ENCODE results near the gene RGS17. TPM values are rescaled to one million over a fixed set of nuclear protein-coding genes. Genes with fewer than 3 reads are reported as not detected.
A peak's percentile ranks its signal among the peaks of the same experiment; 100 is the strongest.

RGS17 gene
- total and polyA plus RNA-seq, 2 of the 13 experiments (the other 11 are each of a cell fraction or from before 2014, with no cell fraction given): 0.04 TPM; not detected in 1

DNA sequence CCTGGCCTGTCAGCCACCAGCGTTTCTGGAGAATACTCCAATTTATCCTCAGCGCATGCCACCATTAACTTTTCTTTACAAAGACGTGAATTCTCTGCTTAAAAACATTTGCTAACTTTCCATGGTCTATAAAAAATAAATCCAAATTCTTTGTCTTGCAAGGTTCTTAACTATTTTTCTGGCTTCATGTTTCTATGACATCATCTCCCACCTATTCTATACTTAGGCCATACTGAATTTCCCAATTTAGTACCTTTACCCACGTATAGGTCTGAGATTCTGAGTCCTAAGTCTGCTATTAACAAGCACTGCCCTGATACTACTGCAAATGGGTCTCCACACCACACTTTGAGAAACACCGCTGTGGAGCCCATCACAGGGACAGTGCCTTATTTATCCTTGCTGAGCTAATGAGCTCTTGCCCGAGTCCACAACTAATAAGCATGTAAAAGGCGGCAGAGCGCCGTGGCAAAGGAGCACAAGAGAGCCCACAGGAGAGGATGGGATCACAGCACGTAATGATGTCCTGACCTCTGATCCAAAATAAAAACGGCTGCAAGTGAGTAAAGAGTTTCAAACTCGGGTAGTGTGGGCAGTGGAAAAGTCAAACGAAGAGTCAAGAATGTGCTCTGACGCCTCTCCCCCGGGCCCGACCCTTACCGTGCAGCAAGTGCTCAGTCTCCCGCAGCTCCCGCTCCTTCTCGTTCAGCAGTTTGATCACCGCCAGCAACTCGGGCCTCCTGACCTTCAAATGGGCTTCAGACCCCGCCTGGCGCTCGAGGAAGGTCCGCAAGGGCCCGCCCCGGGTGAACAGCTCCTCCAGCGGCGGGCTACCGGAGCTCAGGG, 129.1 kb downstream of the RGS17 start (continued):
- TF ChIP-seq, protein P1, sequence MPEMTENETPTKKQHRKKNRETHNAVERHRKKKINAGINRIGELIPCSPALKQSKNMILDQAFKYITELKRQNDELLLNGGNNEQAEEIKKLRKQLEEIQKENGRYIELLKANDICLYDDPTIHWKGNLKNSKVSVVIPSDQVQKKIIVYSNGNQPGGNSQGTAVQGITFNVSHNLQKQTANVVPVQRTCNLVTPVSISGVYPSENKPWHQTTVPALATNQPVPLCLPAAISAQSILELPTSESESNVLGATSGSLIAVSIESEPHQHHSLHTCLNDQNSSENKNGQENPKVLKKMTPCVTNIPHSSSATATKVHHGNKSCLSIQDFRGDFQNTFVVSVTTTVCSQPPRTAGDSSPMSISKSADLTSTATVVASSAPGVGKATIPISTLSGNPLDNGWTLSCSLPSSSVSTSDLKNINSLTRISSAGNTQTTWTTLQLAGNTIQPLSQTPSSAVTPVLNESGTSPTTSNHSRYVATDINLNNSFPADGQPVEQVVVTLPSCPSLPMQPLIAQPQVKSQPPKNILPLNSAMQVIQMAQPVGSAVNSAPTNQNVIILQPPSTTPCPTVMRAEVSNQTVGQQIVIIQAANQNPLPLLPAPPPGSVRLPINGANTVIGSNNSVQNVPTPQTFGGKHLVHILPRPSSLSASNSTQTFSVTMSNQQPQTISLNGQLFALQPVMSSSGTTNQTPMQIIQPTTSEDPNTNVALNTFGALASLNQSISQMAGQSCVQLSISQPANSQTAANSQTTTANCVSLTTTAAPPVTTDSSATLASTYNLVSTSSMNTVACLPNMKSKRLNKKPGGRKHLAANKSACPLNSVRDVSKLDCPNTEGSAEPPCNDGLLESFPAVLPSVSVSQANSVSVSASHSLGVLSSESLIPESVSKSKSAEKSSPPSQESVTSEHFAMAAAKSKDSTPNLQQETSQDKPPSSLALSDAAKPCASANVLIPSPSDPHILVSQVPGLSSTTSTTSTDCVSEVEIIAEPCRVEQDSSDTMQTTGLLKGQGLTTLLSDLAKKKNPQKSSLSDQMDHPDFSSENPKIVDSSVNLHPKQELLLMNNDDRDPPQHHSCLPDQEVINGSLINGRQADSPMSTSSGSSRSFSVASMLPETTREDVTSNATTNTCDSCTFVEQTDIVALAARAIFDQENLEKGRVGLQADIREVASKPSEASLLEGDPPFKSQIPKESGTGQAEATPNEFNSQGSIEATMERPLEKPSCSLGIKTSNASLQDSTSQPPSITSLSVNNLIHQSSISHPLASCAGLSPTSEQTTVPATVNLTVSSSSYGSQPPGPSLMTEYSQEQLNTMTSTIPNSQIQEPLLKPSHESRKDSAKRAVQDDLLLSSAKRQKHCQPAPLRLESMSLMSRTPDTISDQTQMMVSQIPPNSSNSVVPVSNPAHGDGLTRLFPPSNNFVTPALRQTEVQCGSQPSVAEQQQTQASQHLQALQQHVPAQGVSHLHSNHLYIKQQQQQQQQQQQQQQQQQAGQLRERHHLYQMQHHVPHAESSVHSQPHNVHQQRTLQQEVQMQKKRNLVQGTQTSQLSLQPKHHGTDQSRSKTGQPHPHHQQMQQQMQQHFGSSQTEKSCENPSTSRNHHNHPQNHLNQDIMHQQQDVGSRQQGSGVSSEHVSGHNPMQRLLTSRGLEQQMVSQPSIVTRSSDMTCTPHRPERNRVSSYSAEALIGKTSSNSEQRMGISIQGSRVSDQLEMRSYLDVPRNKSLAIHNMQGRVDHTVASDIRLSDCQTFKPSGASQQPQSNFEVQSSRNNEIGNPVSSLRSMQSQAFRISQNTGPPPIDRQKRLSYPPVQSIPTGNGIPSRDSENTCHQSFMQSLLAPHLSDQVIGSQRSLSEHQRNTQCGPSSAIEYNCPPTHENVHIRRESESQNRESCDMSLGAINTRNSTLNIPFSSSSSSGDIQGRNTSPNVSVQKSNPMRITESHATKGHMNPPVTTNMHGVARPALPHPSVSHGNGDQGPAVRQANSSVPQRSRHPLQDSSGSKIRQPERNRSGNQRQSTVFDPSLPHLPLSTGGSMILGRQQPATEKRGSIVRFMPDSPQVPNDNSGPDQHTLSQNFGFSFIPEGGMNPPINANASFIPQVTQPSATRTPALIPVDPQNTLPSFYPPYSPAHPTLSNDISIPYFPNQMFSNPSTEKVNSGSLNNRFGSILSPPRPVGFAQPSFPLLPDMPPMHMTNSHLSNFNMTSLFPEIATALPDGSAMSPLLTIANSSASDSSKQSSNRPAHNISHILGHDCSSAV (CRISPR knock-in tag; IDR thresholded peaks at IDR 0.05; ENCODE audit: borderline replicate concordance): 0 out of 2 replicates have a peak, but pooled peaks have one; percentile 34
- TF ChIP-seq, protein P2, sequence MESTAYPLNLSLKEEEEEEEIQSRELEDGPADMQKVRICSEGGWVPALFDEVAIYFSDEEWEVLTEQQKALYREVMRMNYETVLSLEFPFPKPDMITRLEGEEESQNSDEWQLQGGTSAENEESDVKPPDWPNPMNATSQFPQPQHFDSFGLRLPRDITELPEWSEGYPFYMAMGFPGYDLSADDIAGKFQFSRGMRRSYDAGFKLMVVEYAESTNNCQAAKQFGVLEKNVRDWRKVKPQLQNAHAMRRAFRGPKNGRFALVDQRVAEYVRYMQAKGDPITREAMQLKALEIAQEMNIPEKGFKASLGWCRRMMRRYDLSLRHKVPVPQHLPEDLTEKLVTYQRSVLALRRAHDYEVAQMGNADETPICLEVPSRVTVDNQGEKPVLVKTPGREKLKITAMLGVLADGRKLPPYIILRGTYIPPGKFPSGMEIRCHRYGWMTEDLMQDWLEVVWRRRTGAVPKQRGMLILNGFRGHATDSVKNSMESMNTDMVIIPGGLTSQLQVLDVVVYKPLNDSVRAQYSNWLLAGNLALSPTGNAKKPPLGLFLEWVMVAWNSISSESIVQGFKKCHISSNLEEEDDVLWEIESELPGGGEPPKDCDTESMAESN (CRISPR knock-in tag; conservative IDR thresholded peaks at IDR 0.05): 0 out of 2 replicates have a peak, but pooled peaks have one; percentile 33
- no peak for TF ChIP-seq SKI (IDR thresholded peaks at IDR 0.05; ENCODE audit: partially characterized antibody)
- 0 out of 2 replicates have a peak, but pooled peaks have one; percentile 24 for TF ChIP-seq FIP1L1 (IDR thresholded peaks at IDR 0.05; ENCODE audit: borderline replicate concordance, insufficient read depth, low read depth, low read length)
- 0 out of 2 replicates have a peak, but pooled peaks have one; percentile 61 for TF ChIP-seq ZNF33B (CRISPR knock-in tag; IDR thresholded peaks at IDR 0.05)
- TF ChIP-seq ZNF224 (CRISPR knock-in tag; IDR thresholded peaks at IDR 0.05): peak; percentile 21; the same call in 1 of the 2 replicates
- TF ChIP-seq SRF (IDR thresholded peaks at IDR 0.05; ENCODE audit: low read depth, low read length): no peak
- TF ChIP-seq PHB2 (IDR thresholded peaks at IDR 0.05; ENCODE audit: partially characterized antibody): no peak
- TF ChIP-seq, protein P3, sequence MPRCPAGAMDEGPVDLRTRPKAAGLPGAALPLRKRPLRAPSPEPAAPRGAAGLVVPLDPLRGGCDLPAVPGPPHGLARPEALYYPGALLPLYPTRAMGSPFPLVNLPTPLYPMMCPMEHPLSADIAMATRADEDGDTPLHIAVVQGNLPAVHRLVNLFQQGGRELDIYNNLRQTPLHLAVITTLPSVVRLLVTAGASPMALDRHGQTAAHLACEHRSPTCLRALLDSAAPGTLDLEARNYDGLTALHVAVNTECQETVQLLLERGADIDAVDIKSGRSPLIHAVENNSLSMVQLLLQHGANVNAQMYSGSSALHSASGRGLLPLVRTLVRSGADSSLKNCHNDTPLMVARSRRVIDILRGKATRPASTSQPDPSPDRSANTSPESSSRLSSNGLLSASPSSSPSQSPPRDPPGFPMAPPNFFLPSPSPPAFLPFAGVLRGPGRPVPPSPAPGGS (CRISPR knock-in tag; IDR thresholded peaks at IDR 0.05): peak; percentile 50; the same call in 1 of the 2 replicates
- TF ChIP-seq, protein P4, sequence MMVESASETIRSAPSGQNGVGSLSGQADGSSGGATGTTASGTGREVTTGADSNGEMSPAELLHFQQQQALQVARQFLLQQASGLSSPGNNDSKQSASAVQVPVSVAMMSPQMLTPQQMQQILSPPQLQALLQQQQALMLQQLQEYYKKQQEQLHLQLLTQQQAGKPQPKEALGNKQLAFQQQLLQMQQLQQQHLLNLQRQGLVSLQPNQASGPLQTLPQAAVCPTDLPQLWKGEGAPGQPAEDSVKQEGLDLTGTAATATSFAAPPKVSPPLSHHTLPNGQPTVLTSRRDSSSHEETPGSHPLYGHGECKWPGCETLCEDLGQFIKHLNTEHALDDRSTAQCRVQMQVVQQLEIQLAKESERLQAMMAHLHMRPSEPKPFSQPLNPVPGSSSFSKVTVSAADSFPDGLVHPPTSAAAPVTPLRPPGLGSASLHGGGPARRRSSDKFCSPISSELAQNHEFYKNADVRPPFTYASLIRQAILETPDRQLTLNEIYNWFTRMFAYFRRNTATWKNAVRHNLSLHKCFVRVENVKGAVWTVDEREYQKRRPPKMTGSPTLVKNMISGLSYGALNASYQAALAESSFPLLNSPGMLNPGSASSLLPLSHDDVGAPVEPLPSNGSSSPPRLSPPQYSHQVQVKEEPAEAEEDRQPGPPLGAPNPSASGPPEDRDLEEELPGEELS (CRISPR knock-in tag; IDR thresholded peaks at IDR 0.05): no peak
- TF ChIP-seq ZSCAN30 (CRISPR knock-in tag; IDR thresholded peaks at IDR 0.05): 0 out of 2 replicates have a peak, but pooled peaks have one; percentile 61
- 0 out of 2 replicates have a peak, but pooled peaks have one; percentile 39 for TF ChIP-seq KLF9 (CRISPR knock-in tag; IDR thresholded peaks at IDR 0.05; ENCODE audit: low read depth)
- peak; percentile 15 for TF ChIP-seq TEAD3 (CRISPR knock-in tag; optimal IDR thresholded peaks at IDR 0.05; ENCODE audit: borderline replicate concordance)
